Measurements from ENCODE around the gene MBOAT1.

DNA sequence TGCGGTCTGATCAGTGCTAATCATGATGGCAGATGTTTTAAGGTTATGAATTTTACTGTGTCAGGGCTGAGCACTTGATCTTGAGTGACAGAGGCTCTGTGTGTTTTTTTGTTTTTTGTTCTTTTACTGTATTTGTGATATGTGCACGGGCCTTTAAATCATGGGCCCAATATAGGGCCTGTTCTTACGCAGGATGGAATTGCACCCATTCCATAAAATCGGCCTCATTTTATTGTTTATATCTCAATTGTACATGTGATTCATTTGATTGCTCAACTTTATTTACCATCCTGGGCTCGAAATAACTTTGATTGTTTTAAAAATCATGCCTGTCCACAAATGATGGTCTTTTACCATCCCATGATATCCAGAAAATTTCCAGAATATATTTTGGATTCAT, 39.3 kb upstream of the MBOAT1 start:
- TF ChIP-seq, protein P1, sequence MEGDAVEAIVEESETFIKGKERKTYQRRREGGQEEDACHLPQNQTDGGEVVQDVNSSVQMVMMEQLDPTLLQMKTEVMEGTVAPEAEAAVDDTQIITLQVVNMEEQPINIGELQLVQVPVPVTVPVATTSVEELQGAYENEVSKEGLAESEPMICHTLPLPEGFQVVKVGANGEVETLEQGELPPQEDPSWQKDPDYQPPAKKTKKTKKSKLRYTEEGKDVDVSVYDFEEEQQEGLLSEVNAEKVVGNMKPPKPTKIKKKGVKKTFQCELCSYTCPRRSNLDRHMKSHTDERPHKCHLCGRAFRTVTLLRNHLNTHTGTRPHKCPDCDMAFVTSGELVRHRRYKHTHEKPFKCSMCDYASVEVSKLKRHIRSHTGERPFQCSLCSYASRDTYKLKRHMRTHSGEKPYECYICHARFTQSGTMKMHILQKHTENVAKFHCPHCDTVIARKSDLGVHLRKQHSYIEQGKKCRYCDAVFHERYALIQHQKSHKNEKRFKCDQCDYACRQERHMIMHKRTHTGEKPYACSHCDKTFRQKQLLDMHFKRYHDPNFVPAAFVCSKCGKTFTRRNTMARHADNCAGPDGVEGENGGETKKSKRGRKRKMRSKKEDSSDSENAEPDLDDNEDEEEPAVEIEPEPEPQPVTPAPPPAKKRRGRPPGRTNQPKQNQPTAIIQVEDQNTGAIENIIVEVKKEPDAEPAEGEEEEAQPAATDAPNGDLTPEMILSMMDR (conservative IDR thresholded peaks at IDR 0.05 in 1 of 2, IDR thresholded peaks at IDR 0.05 in 1 of 2; ENCODE audit: extremely low read depth in 1 of 2, insufficient read depth in 1 of 2, low read depth in 1 of 2, low read length in 2 of 2) = no peak
- TF ChIP-seq EZH2 (IDR thresholded peaks at IDR 0.05; ENCODE audit: borderline replicate concordance, low read length) = no peak
